HAP-1 (cell line): ENCODE measurements around the gene ZMIZ1.

Experiments used
- DNase-seq, 2 experiments: peaks; one replicate each; pipeline ENCODE4 v3.0.0-alpha.2; 2016 to 2020; ENCODE audit warnings: low spot score in 2 of 2
- H3K27me3 ChIP-seq: fragments of 250-450 bp; sonication (Bioruptor Pico); 2 replicates; pipeline ENCODE4 v1.5.1; 2020; ENCODE audit warnings: low read depth, mild to moderate bottlenecking, moderate library complexity
- H3K36me3 ChIP-seq: fragments of 250-450 bp; sonication (Bioruptor Pico); replicated peaks from 2 replicates; pipeline ENCODE4 v1.5.1; 2020; ENCODE audit warnings: mild to moderate bottlenecking
- H3K4me1 ChIP-seq: fragments of 250-450 bp; sonication (Bioruptor Pico); 2 replicates; pipeline ENCODE4 v1.5.1; 2020; ENCODE audit warnings: mild to moderate bottlenecking
- H3K4me3 ChIP-seq: fragments of 250-450 bp; sonication (Bioruptor Pico); 2 replicates; pipeline ENCODE4 v1.5.1; 2020; ENCODE audit warnings: mild to moderate bottlenecking, moderate library complexity
- H3K9me3 ChIP-seq: fragments of 250-450 bp; sonication (Bioruptor Pico); 2 replicates; pipeline ENCODE4 v1.5.1; 2020; ENCODE audit warnings: mild to moderate bottlenecking, moderate library complexity
- in situ Hi-C: fragments of 300-500 bp; cut with MboI; formaldehyde crosslinking; loops from 3 replicates; pipeline ENCODE4 v1.14.3; 2020; ENCODE audit warnings: low sequenced_read_pairs, inconsistent platforms, mixed read lengths

The ZMIZ1 gene

GRCh38 chr10:79092292-79092896 lies 23.6 kb downstream of the ZMIZ1 start:
- H3K36me3 ChIP-seq, result no peaks in the 10 kb centered on the region; the same call in 1 of the 2 replicates
- no peak overlapping the region for H3K4me3 ChIP-seq
- no peak for DNase-seq
- in situ Hi-C loops, result loop anchor here (25.0 kb wide), 1 partner anchor 1055 kb away; the partner anchor contains the start of genes POLR3A and RPS24
- no peaks in the 10 kb centered on the region for H3K27me3 ChIP-seq
- H3K9me3 ChIP-seq, result no peaks in the 10 kb centered on the region
- no peaks in the 10 kb centered on the region; the same call in 1 of the 2 replicates for H3K4me1 ChIP-seq

- no peak overlapping the region for H3K4me3 ChIP-seq
- H3K36me3 ChIP-seq, result no peaks in the 10 kb centered on the region; the same call in 1 of the 2 replicates
- in situ Hi-C loops, result loop anchor here (25.0 kb wide), 1 partner anchor 1057 kb away; the partner anchor contains the start of genes POLR3A and RPS24
- H3K4me1 ChIP-seq, result no peaks in the 10 kb centered on the region; the same call in 1 of the 2 replicates
- no peak for DNase-seq
- no peaks in the 10 kb centered on the region for H3K27me3 ChIP-seq
- H3K9me3 ChIP-seq, result no peaks in the 10 kb centered on the region
These were observed 25.1 kb downstream of the ZMIZ1 start for GRCh38 chr10:79093658-79094411.

- H3K4me1 ChIP-seq, result no peaks in the 10 kb centered on the region; the same call in 1 of the 2 replicates
- in situ Hi-C loops, result loop anchor here (25.0 kb wide), 1 partner anchor 1057 kb away; the partner anchor contains the start of genes POLR3A and RPS24
- H3K9me3 ChIP-seq, result no peaks in the 10 kb centered on the region
These were observed 25.8 kb downstream of the ZMIZ1 start for GRCh38 chr10:79094412-79095175.

GRCh38 chr10:79095316-79095715 lies 26.6 kb downstream of the ZMIZ1 start:
- Histone ChIP-seq H3K4me3 (no peak overlapping the region), H3K4me1 (no peaks in the 10 kb centered on the region), H3K36me3 (no peaks in the 10 kb centered on the region; the same call in 1 of the 2 replicates), H3K9me3 (no peaks in the 10 kb centered on the region), H3K27me3 (no peaks in the 10 kb centered on the region)
- in situ Hi-C loops, result loop anchor here (25.0 kb wide), 1 partner anchor 1058 kb away; the partner anchor contains the start of genes POLR3A and RPS24
- DNase-seq, result no peak

More at GRCh38 chr10:79094412-79095175, 25.8 kb downstream of the ZMIZ1 start:
- Histone ChIP-seq H3K36me3 (no peaks in the 10 kb centered on the region; the same call in 1 of the 2 replicates), H3K27me3 (no peaks in the 10 kb centered on the region), H3K4me3 (no peak overlapping the region)
- no peak for DNase-seq

GRCh38 chr10:79096514-79096913 lies 27.7 kb downstream of the ZMIZ1 start:
- Histone ChIP-seq H3K36me3 (no peaks in the 10 kb centered on the region; the same call in 1 of the 2 replicates), H3K9me3 (no peaks in the 10 kb centered on the region), H3K4me1 (no peaks in the 10 kb centered on the region; the same call in 1 of the 2 replicates), H3K4me3 (no peak overlapping the region), H3K27me3 (no peaks in the 10 kb centered on the region)
- in situ Hi-C loops, result loop anchor here (25.0 kb wide), 1 partner anchor 1059 kb away; the partner anchor contains the start of genes POLR3A and RPS24
- no peak for DNase-seq

- no peaks in the 10 kb centered on the region for H3K9me3 ChIP-seq
- no peaks in the 10 kb centered on the region for H3K27me3 ChIP-seq
- peaks cover 6% of the 10 kb centered on the region for H3K4me1 ChIP-seq
- in situ Hi-C loops, result loop anchor here (25.0 kb wide), 1 partner anchor 1060 kb away; the partner anchor contains the start of genes POLR3A and RPS24
- no peaks in the 10 kb centered on the region; the same call in 1 of the 2 replicates for H3K36me3 ChIP-seq
- no peak for DNase-seq
- no peak overlapping the region for H3K4me3 ChIP-seq
These were observed 28.5 kb downstream of the ZMIZ1 start for GRCh38 chr10:79097021-79097872.

- H3K36me3 ChIP-seq, result no peaks in the 10 kb centered on the region
- peaks cover 10% of the 10 kb centered on the region for H3K4me1 ChIP-seq
- in situ Hi-C loops, result loop anchor here (25.0 kb wide), 1 partner anchor 1061 kb away; the partner anchor contains the start of genes POLR3A and RPS24
- H3K4me3 ChIP-seq, result no peak overlapping the region
- no peaks in the 10 kb centered on the region for H3K9me3 ChIP-seq
- no peaks in the 10 kb centered on the region for H3K27me3 ChIP-seq
- no peak for DNase-seq
These were observed 29.3 kb downstream of the ZMIZ1 start for GRCh38 chr10:79098061-79098460.

- peaks cover 10% of the 10 kb centered on the region for H3K4me1 ChIP-seq
These were observed 29.8 kb downstream of the ZMIZ1 start for GRCh38 chr10:79098596-79099015.

GRCh38 chr10:79099898-79100448 lies 31.2 kb downstream of the ZMIZ1 start:
- no peaks in the 10 kb centered on the region for H3K36me3 ChIP-seq
- H3K27me3 ChIP-seq, result no peaks in the 10 kb centered on the region
- no peak for DNase-seq
- H3K4me1 ChIP-seq, result peaks cover 10% of the 10 kb centered on the region
- in situ Hi-C loops, result loop anchor here (25.0 kb wide), 1 partner anchor 1063 kb away; the partner anchor contains the start of genes POLR3A and RPS24
- H3K9me3 ChIP-seq, result no peaks in the 10 kb centered on the region
- no peak overlapping the region for H3K4me3 ChIP-seq

More at GRCh38 chr10:79098596-79099015, 29.8 kb downstream of the ZMIZ1 start:
- DNase-seq, result no peak
- Histone ChIP-seq H3K36me3 (no peaks in the 10 kb centered on the region), H3K27me3 (no peaks in the 10 kb centered on the region), H3K9me3 (no peaks in the 10 kb centered on the region), H3K4me3 (no peak overlapping the region)
- in situ Hi-C loops, result loop anchor here (25.0 kb wide), 1 partner anchor 1061 kb away; the partner anchor contains the start of genes POLR3A and RPS24

- Histone ChIP-seq H3K4me3 (no peak overlapping the region), H3K36me3 (no peaks in the 10 kb centered on the region), H3K27me3 (no peaks in the 10 kb centered on the region), H3K9me3 (no peaks in the 10 kb centered on the region), H3K4me1 (peaks cover 10% of the 10 kb centered on the region)
- in situ Hi-C loops, result no loop called here
- no peak for DNase-seq
These were observed 32.0 kb downstream of the ZMIZ1 start for GRCh38 chr10:79100771-79101170.

- peak; percentile 3 to 62 for DNase-seq
- H3K4me1 ChIP-seq, result peaks cover 10% of the 10 kb centered on the region
- H3K9me3 ChIP-seq, result no peaks in the 10 kb centered on the region
- H3K27me3 ChIP-seq, result no peaks in the 10 kb centered on the region
- in situ Hi-C loops, result no loop called here
- no peaks in the 10 kb centered on the region for H3K36me3 ChIP-seq
- H3K4me3 ChIP-seq, result no peak overlapping the region
These were observed 33.1 kb downstream of the ZMIZ1 start for GRCh38 chr10:79101560-79102497.
